ENCODE data around the gene SPAG5. TPM values are rescaled to one million over a fixed set of nuclear protein-coding genes. Genes with fewer than 3 reads are reported as not detected.

Gene SPAG5
- total and polyA plus RNA-seq, 8 donors, result 9.5 to 91.5 (median 51.6) TPM

GRCh38 chr17:28573521-28573920, 25.3 kb downstream of the SPAG5 start:
- H3K27me3 ChIP-seq, result no peaks in the 10 kb centered on the region
- no peak overlapping the region for H3K27ac ChIP-seq
- no peaks in the 10 kb centered on the region for H3K9me3 ChIP-seq
- no peak overlapping the region for H3K4me3 ChIP-seq
- intact Hi-C loops (cut with DNase I), result no loop called here
- H3K36me3 ChIP-seq, result peaks cover 0 to 4% of the 10 kb centered on the region in 2 donors
- no peak for TF ChIP-seq CTCF (IDR thresholded peaks at IDR 0.05)
- ATAC-seq (no peak), DNase-seq (no peak)
- peaks cover 7 to 45% of the 10 kb centered on the region in 2 donors for H3K4me1 ChIP-seq

GRCh38 chr17:28573040-28573380, 25.8 kb downstream of the SPAG5 start:
- intact Hi-C loops (cut with DNase I), result no loop called here
- DNase-seq (no peak), ATAC-seq (no peak)
- Histone ChIP-seq H3K4me3 (no peak overlapping the region), H3K9me3 (no peaks in the 10 kb centered on the region), H3K27me3 (no peaks in the 10 kb centered on the region), H3K36me3 (no peaks in the 10 kb centered on the region), H3K4me1 (peaks cover 7 to 50% of the 10 kb centered on the region in 2 donors), H3K27ac (no peak overlapping the region)
- no peak for TF ChIP-seq CTCF (IDR thresholded peaks at IDR 0.05)

GRCh38 chr17:28572259-28573039, 26.4 kb downstream of the SPAG5 start:
- intact Hi-C loops (cut with DNase I), result no loop called here
- no peak for TF ChIP-seq CTCF (IDR thresholded peaks at IDR 0.05)
- Histone ChIP-seq H3K4me1 (peaks cover 7 to 56% of the 10 kb centered on the region in 2 donors), H3K27ac (peak overlapping the region in 1 of 2 donors; percentile 83), H3K4me3 (peak overlapping the region in 1 of 2 donors; percentile 99), H3K36me3 (no peaks in the 10 kb centered on the region), H3K27me3 (no peaks in the 10 kb centered on the region), H3K9me3 (no peaks in the 10 kb centered on the region)
- no peak for DNase-seq
- no peak for ATAC-seq

GRCh38 chr17:28571361-28572122, 27.3 kb downstream of the SPAG5 start, which contains the start of gene PIGS:
TSS of gene PIGS (minus strand) at chr17:28571524. CDS start at chr17:28571496, 28 bp downstream.
- peak; percentile 99 for ATAC-seq
- peak; percentile 90 to 99 (median 96) for DNase-seq
- intact Hi-C loops (cut with DNase I), result no loop called here
- Histone ChIP-seq H3K4me3 (peak within 1 kb of the TSS; percentile 98 to 99), H3K4me1 (peaks cover 7 to 53% of the 10 kb centered on the region in 2 donors), H3K36me3 (peaks cover 0 to 2% of the 10 kb centered on the region in 2 donors), H3K27me3 (no peaks in the 10 kb centered on the region), H3K27ac (peak within 1 kb of the TSS; percentile 55 to 83), H3K9me3 (no peaks in the 10 kb centered on the region)
- no peak for TF ChIP-seq CTCF (IDR thresholded peaks at IDR 0.05)

Data from left lung (tissue), 10 donors.